ENCODE results near the gene MTX3. TPM values are rescaled to one million over a fixed set of nuclear protein-coding genes. Genes with fewer than 3 reads are reported as not detected.

The MTX3 gene
- total RNA-seq, 2 donors from 2014 or later, result 10.3 to 18.2 TPM

DNA sequence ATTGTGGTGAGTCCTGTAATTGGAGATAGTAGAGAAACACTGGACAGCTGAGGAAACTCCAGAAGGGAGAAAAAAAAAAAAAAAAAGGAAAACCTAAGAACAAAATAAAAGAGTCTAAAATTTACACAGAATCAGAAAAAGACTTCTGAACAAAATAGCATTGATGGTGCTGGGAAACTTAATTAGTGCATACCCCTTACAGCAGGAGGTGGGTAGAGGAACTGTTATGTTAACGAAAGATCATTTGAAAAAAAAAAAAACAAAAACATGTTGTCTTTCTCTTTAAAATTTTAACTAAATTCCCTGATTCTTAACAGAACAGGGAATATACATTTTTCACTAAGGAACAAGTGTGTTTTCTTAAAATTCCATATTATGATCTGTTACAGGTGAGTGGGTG is 11.6 kb upstream of the MTX3 start:
- no peak for ATAC-seq
- H3K36me3 Mint-ChIP-seq, result no peaks in the 10 kb centered on the region
- H3K4me3 Mint-ChIP-seq, result no peak overlapping the region
- H3K27ac Mint-ChIP-seq, result no peak overlapping the region
- DNase-seq (ENCODE audit: low spot score), result no peak
- no peaks in the 10 kb centered on the region for H3K4me1 Mint-ChIP-seq (ENCODE audit: low read depth in 2 of 2)
- no peaks in the 10 kb centered on the region for H3K9me3 Mint-ChIP-seq
- peaks cover 15 to 23% of the 10 kb centered on the region in 2 donors for H3K27me3 Mint-ChIP-seq

DNA sequence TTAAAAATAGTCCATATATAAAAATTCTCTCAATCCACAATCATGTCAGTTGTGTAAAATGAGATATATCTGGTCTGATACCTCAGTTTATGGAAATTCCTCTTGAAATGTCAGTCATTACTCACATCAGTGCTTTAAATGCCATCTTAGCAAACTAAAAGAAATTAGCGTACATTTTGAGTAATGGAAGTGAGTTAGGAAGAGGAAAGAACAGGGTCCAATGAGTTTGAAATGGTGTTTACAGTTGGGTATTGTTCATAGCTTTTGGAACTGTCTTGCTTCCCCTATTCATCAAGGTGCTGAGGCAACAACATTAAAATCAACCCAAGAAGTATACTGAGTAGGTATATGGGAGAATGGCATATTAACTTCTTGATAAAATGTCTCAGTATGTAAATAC is 8.7 kb upstream of the MTX3 start:
- Mint-ChIP-seq H3K36me3 (peaks cover 8% of the 10 kb centered on the region), H3K4me3 (no peak overlapping the region), H3K27ac (no peak overlapping the region), H3K27me3 (peaks cover 36 to 37% of the 10 kb centered on the region in 2 donors), H3K9me3 (no peaks in the 10 kb centered on the region), H3K4me1 (ENCODE audit: low read depth in 2 of 2) (no peaks in the 10 kb centered on the region)
- DNase-seq (ENCODE audit: low spot score) (no peak), ATAC-seq (no peak)

DNA sequence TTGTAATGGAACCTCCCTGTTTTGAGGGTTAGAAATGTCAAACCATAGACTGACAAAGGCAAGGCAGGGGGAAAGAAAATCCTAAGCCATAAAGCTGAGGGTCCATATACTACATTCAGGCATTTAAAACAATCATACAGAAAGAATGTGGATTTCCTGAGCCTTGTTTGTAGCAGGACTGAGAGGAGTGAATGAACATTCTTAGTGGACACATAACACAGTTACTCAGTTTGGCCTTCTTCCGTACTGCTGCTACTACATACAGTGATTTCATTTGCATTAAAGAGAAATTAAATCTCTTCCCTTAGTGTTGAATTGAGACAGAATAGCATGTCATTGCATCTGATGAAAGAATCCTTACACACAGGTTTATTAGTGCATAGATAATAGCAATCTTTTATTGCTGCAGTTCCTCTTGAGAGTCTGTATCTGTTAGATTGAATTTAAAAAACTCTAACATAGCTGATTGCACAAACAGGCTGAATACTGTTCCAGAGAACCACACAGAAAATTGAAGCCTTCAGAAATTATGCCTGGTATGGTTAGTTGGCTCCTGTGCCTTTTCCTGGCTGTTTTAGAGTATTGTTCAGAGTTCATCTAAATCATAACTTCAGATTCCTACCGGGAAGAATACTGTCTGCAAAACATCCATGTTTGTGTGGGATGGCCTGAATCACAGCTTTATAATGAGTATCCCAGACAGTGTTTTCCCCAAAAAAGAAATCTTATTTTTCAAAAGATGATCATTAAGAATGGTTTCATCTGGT is 2.0 kb upstream of the MTX3 start:
- Mint-ChIP-seq H3K9me3 (no peaks in the 10 kb centered on the region), H3K4me1 (ENCODE audit: low read depth in 2 of 2) (peaks cover 13 to 19% of the 10 kb centered on the region in 2 donors), H3K36me3 (peaks cover 10% of the 10 kb centered on the region), H3K4me3 (no peak overlapping the region), H3K27ac (no peak overlapping the region), H3K27me3 (peaks cover 22 to 28% of the 10 kb centered on the region in 2 donors)
- ATAC-seq (no peak), DNase-seq (ENCODE audit: low spot score) (no peak)

GRCh38 chr5:79990205-79990597 is 861 bp downstream of the MTX3 start:
- Mint-ChIP-seq H3K27ac (peak overlapping the region; percentile 90 to 97), H3K4me3 (peak overlapping the region; percentile 83), H3K36me3 (peaks cover 23% of the 10 kb centered on the region), H3K27me3 (peaks cover 8% of the 10 kb centered on the region in 2 donors), H3K4me1 (ENCODE audit: low read depth in 2 of 2) (peaks cover 13 to 19% of the 10 kb centered on the region in 2 donors), H3K9me3 (no peaks in the 10 kb centered on the region)
- peak; percentile 72 to 78 for ATAC-seq
- DNase-seq (ENCODE audit: low spot score), result no peak

DNA sequence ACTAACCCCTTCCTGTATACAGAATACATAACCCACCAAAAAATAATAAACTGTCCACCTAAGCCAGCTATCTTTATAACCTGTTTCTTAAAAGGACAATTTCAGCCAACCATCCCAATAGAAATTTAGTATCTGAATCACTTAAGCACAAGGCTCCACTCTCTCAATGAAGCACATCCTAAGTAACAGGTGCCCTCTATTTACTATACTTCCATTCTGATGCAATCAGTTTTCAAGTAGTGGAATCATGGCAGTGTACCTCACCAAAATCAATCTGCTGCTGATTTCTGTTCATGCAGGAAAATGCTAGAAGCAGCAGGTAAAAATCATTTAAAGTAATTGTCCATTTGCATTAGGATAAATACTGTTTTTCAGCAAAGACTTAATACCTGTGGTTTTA is 4.8 kb downstream of the MTX3 start:
- DNase-seq (ENCODE audit: low spot score) (no peak), ATAC-seq (no peak)
- peaks cover 36% of the 10 kb centered on the region for H3K36me3 Mint-ChIP-seq
- H3K27me3 Mint-ChIP-seq, result no peaks in the 10 kb centered on the region
- no peaks in the 10 kb centered on the region for H3K9me3 Mint-ChIP-seq
- no peak overlapping the region for H3K27ac Mint-ChIP-seq
- H3K4me3 Mint-ChIP-seq, result no peak overlapping the region
- H3K4me1 Mint-ChIP-seq (ENCODE audit: low read depth in 2 of 2), result peaks cover 9 to 14% of the 10 kb centered on the region in 2 donors

DNA sequence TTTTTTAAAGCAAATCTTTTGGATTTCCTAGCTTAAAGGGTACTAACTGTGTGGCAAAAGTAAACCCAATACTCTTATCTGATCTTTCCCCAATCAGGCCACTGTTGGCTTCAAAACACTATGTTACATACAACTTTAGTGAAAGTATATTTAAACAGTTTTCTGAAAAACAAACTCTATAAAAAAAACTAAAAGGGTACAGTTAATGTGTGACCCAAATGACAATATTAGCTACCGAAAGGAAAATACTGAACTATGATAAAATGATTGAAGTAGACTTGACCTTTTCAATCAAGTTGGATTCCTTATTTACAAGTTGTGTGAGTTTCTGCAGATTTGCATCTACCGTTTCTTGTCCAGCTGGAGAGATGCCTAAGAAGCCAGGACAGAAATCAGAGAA is 5.8 kb downstream of the MTX3 start:
- Mint-ChIP-seq H3K27ac (no peak overlapping the region), H3K36me3 (peaks cover 36% of the 10 kb centered on the region), H3K4me3 (no peak overlapping the region)

GRCh38 chr5:79984363-79984762 is 6.7 kb downstream of the MTX3 start:
- no peak for DNase-seq (ENCODE audit: low spot score)
- H3K4me1 Mint-ChIP-seq (ENCODE audit: low read depth in 2 of 2), result peaks cover 2 to 5% of the 10 kb centered on the region in 2 donors
- H3K36me3 Mint-ChIP-seq, result peaks cover 39% of the 10 kb centered on the region
- H3K27me3 Mint-ChIP-seq, result no peaks in the 10 kb centered on the region
- H3K27ac Mint-ChIP-seq, result peak overlapping the region; percentile 9 to 29
- ATAC-seq, result no peak
- H3K9me3 Mint-ChIP-seq, result no peaks in the 10 kb centered on the region
- no peak overlapping the region for H3K4me3 Mint-ChIP-seq

More for the DNA sequence above, 5.8 kb downstream of the MTX3 start:
- DNase-seq (ENCODE audit: low spot score) (no peak), ATAC-seq (no peak)
- peaks cover 6 to 11% of the 10 kb centered on the region in 2 donors for H3K4me1 Mint-ChIP-seq (ENCODE audit: low read depth in 2 of 2)
- H3K9me3 Mint-ChIP-seq, result no peaks in the 10 kb centered on the region
- H3K27me3 Mint-ChIP-seq, result no peaks in the 10 kb centered on the region

- no peak overlapping the region for H3K4me3 Mint-ChIP-seq
Observed at GRCh38 chr5:79983618-79984017, 7.4 kb downstream of the MTX3 start.

DNA sequence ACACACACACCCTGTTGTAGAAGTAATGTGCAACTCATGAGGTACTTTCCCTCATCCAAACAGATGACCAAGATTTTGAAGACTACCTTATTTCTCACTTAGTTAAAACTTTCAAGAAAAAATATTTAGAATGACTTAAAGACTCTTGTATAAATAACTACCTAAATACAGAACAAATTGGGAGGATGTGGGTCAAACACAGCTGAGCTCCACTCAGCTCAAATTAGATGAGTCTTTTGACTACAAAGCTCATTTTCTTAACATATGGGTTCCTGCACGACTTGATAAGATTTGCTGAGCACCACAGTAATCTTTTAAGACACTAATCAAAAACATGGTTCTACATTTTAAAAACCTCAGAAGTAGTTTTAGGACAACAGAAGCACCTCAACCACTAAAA is 8.9 kb downstream of the MTX3 start:
- Mint-ChIP-seq H3K27ac (peak overlapping the region in 1 of 2 donors; percentile 27), H3K27me3 (no peaks in the 10 kb centered on the region), H3K9me3 (no peaks in the 10 kb centered on the region), H3K4me1 (ENCODE audit: low read depth in 2 of 2) (peaks cover 0 to 5% of the 10 kb centered on the region in 2 donors), H3K4me3 (no peak overlapping the region), H3K36me3 (peaks cover 45% of the 10 kb centered on the region)
- DNase-seq (ENCODE audit: low spot score) (no peak), ATAC-seq (no peak)

More at GRCh38 chr5:79983618-79984017, 7.4 kb downstream of the MTX3 start:
- Mint-ChIP-seq H3K27me3 (no peaks in the 10 kb centered on the region), H3K36me3 (peaks cover 42% of the 10 kb centered on the region), H3K9me3 (no peaks in the 10 kb centered on the region), H3K4me1 (ENCODE audit: low read depth in 2 of 2) (peaks cover 2 to 5% of the 10 kb centered on the region in 2 donors), H3K27ac (no peak overlapping the region)
- ATAC-seq (no peak), DNase-seq (ENCODE audit: low spot score) (no peak)

DNA sequence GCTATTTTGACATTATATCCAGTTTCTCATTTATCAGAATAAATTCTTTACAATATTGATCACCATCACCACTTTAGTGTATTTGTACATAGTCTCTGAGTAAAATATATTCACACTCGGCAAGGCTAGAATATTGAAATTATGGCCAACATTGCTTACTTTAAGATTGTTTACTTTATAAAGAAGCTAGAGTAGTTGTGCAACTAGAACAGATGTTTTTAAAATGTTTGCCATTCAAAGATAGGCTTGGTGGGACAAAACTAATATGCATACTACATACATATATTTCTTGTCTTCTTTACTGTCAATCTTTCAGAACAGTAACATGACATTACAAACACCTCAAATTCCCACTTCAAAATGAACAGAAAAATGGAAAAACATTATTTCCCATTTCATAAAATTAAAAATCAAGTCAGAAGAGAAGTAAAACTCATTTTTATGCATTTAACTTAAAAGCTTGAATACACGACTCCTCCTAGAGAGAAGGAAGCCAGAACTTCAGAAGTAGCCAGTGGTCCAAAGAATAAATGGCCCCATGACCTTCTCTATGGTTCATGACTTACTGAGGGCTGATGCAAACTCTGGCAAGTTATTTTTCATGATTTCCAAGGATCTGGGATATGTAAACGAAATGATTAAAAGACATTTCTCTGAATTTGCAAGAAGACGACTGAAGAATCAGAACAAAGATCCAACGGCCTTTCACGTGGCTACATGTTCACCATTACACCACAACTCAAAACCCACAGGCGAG is 14.1 kb downstream of the MTX3 start:
- Mint-ChIP-seq H3K4me1 (ENCODE audit: low read depth in 2 of 2) (peaks cover 0 to 3% of the 10 kb centered on the region in 2 donors), H3K9me3 (no peaks in the 10 kb centered on the region), H3K27me3 (peaks cover 0 to 3% of the 10 kb centered on the region in 2 donors), H3K4me3 (no peak overlapping the region), H3K36me3 (peaks cover 15% of the 10 kb centered on the region), H3K27ac (no peak overlapping the region)
- no peak for ATAC-seq
- no peak for DNase-seq (ENCODE audit: low spot score)

DNA sequence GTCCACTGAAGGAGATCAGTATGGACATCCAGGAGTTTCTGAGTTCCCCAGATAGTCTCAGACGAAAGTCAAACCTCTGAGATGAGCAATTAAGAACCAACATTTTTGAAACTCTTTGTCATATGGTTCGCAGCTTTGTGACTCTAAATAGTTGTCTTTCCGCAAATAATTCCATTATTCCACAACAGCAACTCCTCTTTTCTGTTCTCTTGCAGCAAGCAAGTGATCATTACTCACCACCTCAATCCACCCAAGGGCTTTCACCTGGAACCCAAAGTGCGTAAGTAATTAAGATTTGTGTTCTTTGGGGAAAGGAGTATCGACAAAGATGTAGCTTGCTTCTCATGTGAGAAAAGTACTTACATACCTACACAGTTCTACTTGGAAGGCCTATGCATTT is 15.6 kb downstream of the MTX3 start:
- no peak overlapping the region for H3K27ac Mint-ChIP-seq
- H3K9me3 Mint-ChIP-seq, result no peaks in the 10 kb centered on the region
- no peak overlapping the region for H3K4me3 Mint-ChIP-seq
- DNase-seq (ENCODE audit: low spot score) (no peak), ATAC-seq (no peak)
- peaks cover 12% of the 10 kb centered on the region for H3K36me3 Mint-ChIP-seq
- peaks cover 0 to 6% of the 10 kb centered on the region in 2 donors for H3K27me3 Mint-ChIP-seq
- no peaks in the 10 kb centered on the region for H3K4me1 Mint-ChIP-seq (ENCODE audit: low read depth in 2 of 2)

DNA sequence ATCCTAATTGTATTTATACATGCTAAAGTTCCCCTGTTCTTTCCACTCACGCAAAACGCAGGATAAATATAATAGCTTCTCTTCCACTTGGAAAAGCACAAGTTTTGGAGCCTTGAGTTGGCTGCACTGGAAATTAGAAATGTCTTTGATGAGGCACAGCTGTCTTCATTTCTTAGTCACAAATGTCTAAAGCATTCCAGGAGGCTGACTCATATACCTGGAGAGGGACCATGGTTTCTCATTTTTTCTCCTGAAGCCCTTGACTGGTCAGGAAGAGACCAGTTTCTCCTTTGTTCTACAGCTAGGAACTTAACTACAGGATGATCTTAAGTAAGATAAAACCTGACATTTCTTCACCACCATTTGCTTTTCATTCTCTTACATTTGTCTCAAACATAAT is 16.2 kb downstream of the MTX3 start:
- H3K36me3 Mint-ChIP-seq, result peaks cover 12% of the 10 kb centered on the region
- H3K4me1 Mint-ChIP-seq (ENCODE audit: low read depth in 2 of 2), result no peaks in the 10 kb centered on the region
- no peak overlapping the region for H3K4me3 Mint-ChIP-seq
- no peaks in the 10 kb centered on the region for H3K9me3 Mint-ChIP-seq
- no peak for DNase-seq (ENCODE audit: low spot score)
- H3K27ac Mint-ChIP-seq, result no peak overlapping the region
- ATAC-seq, result no peak
- peaks cover 0 to 6% of the 10 kb centered on the region in 2 donors for H3K27me3 Mint-ChIP-seq

DNA sequence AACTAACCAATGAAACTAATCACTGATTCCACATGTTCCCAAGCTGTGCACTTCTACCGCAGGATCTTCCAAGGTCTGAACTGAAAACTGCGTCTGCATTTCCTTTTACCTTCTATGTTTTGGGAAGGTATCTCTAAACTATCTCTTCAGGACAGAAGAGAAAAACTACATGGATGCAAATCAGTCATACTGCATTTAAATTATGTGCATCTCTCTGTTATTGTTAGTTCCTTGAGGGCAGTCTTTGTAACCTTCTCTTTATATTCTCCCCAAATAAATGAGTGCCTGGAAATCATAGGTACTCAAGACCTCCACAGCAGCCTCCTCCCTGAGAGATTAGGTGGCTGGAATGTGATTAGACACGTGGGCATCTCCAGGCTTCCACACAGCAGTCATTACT is 17.1 kb downstream of the MTX3 start:
- H3K4me1 Mint-ChIP-seq (ENCODE audit: low read depth in 2 of 2), result no peaks in the 10 kb centered on the region

GRCh38 chr5:79973511-79973910 is 17.6 kb downstream of the MTX3 start:
- no peak overlapping the region for H3K4me3 Mint-ChIP-seq
- no peaks in the 10 kb centered on the region for H3K4me1 Mint-ChIP-seq (ENCODE audit: low read depth in 2 of 2)
- no peak for ATAC-seq
- no peak overlapping the region for H3K27ac Mint-ChIP-seq
- peaks cover 6% of the 10 kb centered on the region for H3K36me3 Mint-ChIP-seq
- H3K9me3 Mint-ChIP-seq, result no peaks in the 10 kb centered on the region
- no peak for DNase-seq (ENCODE audit: low spot score)
- H3K27me3 Mint-ChIP-seq, result peaks cover 0 to 6% of the 10 kb centered on the region in 2 donors

More for the DNA sequence above, 17.1 kb downstream of the MTX3 start:
- no peaks in the 10 kb centered on the region for H3K9me3 Mint-ChIP-seq
- DNase-seq (ENCODE audit: low spot score) (no peak), ATAC-seq (no peak)
- H3K4me3 Mint-ChIP-seq, result no peak overlapping the region
- peaks cover 6% of the 10 kb centered on the region for H3K36me3 Mint-ChIP-seq
- no peak overlapping the region for H3K27ac Mint-ChIP-seq
- H3K27me3 Mint-ChIP-seq, result peaks cover 0 to 6% of the 10 kb centered on the region in 2 donors

Measured in natural killer cell treated with Interleukin-12 subunit alpha and Interleukin-12 subunit beta and Interleukin-15 and Interleukin-18, amount 100 ng/mL, for 72 hours (primary cell).